ENCODE results near the gene UBE2C.

DNA sequence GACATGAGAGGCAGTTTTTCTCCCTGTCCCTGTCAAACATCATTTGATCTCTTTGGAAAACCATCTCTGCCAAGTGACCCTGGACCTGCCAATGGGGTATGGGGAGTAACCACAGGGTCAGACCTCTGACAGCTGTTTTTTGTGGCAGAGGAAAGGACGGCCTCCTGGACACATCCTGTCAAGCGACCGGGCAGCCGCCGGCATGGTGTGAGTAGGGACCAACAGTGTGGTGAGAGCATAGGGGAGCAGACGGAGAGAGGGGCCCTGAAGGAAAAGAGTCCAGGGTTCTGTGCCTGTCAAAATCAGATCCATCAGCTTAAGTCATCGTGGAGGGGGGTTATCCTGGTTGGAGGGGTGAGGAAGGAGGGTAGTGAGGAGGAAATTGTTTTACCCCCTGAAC, 10.6 kb upstream of the UBE2C start:
- no peak for TF ChIP-seq CTCF (IDR thresholded peaks at IDR 0.05)
- no peak for TF ChIP-seq POLR2A (IDR thresholded peaks at IDR 0.05)

Data from right lobe of liver (tissue), 4 donors.